Panc1 (cell line): ENCODE results near the gene JMY.

ENCODE experiments used
- POLR2AphosphoS5 ChIP-seq: IDR thresholded peaks from 2 replicates; pipeline ENCODE4 v1.6.1; 2012; ENCODE audit warnings: mild to moderate bottlenecking, low read depth, low read length, moderate library complexity
- TCF7L2 ChIP-seq: IDR thresholded peaks from 2 replicates; pipeline ENCODE4 v1.6.1; 2011; ENCODE audit warnings: mild to moderate bottlenecking, low read depth, low read length, inconsistent platforms
- TF ChIP-seq, protein P1 (sequence below): fragments of 450-650 bp; IDR thresholded peaks from 2 replicates; pipeline ENCODE4 v1.5.1; 2017; ENCODE audit warnings: mild to moderate bottlenecking
- TF ChIP-seq, protein P2 (sequence below), 2 experiments: IDR thresholded peaks; 2 replicates each; pipeline ENCODE4 v1.6.1; 2011 to 2012; ENCODE audit warnings: low read depth in 2 of 2, control low read depth in 1 of 2, low read length in 1 of 2, mild to moderate bottlenecking in 1 of 2, moderate library complexity in 1 of 2; ENCODE audit not compliant: insufficient read depth in 1 of 2

DNA sequence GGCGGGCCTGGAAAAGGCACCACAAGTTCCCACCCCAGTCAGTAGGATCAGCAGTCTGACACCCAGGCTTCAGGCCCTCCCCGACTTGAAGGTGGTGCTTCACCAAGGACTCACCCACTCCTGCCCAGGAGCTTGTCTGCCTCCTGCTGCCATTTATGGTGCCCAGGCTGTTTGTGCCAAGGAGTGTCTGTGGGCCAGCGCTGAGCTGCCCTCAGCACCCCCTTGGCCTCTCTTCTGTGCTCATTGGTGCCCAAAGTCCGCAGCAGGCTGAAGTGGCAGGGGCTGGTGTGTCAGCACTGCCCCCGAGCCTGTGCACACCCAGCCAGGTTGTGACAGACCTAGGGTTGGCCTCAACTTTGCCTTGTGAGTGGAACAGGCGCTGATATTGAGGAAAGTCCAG lies 23.5 kb downstream of the JMY start:
- TF ChIP-seq, protein P1, sequence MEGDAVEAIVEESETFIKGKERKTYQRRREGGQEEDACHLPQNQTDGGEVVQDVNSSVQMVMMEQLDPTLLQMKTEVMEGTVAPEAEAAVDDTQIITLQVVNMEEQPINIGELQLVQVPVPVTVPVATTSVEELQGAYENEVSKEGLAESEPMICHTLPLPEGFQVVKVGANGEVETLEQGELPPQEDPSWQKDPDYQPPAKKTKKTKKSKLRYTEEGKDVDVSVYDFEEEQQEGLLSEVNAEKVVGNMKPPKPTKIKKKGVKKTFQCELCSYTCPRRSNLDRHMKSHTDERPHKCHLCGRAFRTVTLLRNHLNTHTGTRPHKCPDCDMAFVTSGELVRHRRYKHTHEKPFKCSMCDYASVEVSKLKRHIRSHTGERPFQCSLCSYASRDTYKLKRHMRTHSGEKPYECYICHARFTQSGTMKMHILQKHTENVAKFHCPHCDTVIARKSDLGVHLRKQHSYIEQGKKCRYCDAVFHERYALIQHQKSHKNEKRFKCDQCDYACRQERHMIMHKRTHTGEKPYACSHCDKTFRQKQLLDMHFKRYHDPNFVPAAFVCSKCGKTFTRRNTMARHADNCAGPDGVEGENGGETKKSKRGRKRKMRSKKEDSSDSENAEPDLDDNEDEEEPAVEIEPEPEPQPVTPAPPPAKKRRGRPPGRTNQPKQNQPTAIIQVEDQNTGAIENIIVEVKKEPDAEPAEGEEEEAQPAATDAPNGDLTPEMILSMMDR = no peak
- TF ChIP-seq POLR2AphosphoS5 = no peak
- TF ChIP-seq, protein P2, sequence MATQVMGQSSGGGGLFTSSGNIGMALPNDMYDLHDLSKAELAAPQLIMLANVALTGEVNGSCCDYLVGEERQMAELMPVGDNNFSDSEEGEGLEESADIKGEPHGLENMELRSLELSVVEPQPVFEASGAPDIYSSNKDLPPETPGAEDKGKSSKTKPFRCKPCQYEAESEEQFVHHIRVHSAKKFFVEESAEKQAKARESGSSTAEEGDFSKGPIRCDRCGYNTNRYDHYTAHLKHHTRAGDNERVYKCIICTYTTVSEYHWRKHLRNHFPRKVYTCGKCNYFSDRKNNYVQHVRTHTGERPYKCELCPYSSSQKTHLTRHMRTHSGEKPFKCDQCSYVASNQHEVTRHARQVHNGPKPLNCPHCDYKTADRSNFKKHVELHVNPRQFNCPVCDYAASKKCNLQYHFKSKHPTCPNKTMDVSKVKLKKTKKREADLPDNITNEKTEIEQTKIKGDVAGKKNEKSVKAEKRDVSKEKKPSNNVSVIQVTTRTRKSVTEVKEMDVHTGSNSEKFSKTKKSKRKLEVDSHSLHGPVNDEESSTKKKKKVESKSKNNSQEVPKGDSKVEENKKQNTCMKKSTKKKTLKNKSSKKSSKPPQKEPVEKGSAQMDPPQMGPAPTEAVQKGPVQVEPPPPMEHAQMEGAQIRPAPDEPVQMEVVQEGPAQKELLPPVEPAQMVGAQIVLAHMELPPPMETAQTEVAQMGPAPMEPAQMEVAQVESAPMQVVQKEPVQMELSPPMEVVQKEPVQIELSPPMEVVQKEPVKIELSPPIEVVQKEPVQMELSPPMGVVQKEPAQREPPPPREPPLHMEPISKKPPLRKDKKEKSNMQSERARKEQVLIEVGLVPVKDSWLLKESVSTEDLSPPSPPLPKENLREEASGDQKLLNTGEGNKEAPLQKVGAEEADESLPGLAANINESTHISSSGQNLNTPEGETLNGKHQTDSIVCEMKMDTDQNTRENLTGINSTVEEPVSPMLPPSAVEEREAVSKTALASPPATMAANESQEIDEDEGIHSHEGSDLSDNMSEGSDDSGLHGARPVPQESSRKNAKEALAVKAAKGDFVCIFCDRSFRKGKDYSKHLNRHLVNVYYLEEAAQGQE (IDR thresholded peaks at IDR 0.05; ENCODE audit: insufficient read depth in 1 of 2, low read depth in 2 of 2, low read length in 1 of 2) = no peak
- no peak for TF ChIP-seq TCF7L2
